GM12874 (cell line): ENCODE results near the gene BPHL.

Experiments
- CTCF ChIP-seq: IDR thresholded peaks from 2 replicates; pipeline ENCODE4 v1.5.1; 2011; ENCODE audit warnings: low read depth, mild to moderate bottlenecking, control low read depth, low read length, moderate library complexity; ENCODE audit not compliant: insufficient read depth

Gene BPHL

DNA sequence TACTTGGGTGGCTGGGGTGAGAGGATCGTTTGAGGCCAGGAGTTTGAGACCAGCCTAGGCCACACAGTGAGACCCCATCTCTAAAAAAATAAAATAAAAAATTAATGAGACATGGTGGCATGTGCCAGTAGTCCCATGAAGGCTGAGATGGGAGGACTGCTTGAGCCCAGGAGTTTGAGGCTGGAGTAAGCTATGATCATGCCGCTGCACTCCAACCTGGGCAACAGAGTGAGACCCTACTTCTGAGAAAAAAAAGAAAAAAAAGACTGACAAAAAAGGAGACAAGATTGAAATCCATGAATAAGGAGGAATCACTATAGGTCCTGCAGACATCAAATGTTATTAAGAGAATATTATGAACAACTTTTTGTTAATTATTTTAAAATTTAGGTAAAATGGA, 23.7 kb upstream of the BPHL start:
- no peak for TF ChIP-seq CTCF

DNA sequence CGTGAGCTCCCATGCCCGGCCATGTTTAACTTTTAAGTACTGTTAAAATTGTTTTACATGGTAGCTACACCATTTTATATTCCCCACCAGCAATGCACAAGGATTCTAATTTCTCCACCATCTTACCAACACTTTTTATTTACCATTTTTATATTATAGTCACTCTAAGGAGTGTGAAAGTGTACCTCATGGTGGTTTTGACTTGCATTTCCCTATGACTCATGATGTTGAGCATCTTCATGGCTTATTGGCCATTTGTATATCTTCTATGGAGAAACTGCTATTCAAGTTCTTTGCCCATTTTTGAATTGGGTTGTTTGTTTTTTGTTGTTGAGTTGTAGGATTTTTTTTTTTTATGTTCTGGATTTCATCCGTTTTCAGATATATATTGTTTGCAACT, 15.6 kb upstream of the BPHL start:
- no peak for TF ChIP-seq CTCF

DNA sequence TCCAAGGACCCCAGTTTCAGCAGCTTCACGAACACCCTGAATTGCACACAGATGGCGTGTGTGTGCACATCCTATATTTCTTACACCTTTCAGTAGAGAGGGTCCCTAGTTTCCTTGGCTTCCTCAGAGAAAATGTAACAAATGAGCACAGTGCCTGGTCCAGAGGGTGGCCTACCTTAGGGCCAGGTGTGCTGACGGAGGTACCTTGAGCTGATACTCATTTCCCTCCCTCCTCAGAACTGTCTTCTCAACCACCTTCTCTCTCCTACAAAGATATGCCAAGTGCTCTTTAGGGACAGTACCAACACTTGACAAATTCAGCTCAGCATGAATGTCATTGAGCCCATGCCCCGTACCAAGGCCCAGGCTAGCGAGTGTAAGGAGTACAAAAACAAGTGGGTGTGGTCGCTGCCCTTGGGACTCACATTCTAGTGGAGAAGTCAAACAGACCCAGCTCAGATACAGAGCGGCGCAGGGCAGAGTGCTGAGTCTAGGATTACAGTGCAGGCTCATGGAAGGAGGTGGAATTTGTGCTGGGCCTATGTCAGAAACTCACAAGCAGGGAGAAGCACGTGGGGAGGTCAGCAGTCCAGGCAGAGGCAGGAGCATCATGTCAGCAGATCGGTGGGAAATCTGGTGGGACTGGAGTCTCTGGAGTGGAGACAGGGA, 9.6 kb upstream of the BPHL start:
- TF ChIP-seq CTCF, result no peak

- TF ChIP-seq CTCF, result no peak
Observed at GRCh38 chr6:3109761-3110160, 8.8 kb upstream of the BPHL start.

- TF ChIP-seq CTCF, result no peak
Observed at GRCh38 chr6:3114377-3114776, 4.1 kb upstream of the BPHL start.

DNA sequence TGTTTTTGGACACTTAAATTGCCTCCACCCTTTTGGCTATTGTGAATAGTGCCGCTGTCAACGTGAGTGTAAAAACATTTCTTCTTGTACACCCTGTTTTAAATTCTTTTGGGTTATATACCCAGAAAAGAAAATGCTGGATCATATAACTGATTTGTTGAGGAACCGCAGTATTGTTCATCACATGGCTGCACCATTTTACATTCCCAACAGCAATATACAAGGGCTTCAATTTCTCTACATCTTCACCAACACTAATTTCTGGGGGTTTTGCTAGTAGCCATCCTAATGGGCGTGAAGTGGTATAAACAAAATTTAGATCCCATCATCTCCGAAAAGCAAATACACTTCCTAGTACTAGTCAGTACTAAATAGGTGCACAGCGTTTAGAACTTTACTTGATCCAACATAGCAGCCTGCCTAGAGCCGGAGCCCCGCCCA, 579 bp upstream of the BPHL start:
- no peak for TF ChIP-seq CTCF

DNA sequence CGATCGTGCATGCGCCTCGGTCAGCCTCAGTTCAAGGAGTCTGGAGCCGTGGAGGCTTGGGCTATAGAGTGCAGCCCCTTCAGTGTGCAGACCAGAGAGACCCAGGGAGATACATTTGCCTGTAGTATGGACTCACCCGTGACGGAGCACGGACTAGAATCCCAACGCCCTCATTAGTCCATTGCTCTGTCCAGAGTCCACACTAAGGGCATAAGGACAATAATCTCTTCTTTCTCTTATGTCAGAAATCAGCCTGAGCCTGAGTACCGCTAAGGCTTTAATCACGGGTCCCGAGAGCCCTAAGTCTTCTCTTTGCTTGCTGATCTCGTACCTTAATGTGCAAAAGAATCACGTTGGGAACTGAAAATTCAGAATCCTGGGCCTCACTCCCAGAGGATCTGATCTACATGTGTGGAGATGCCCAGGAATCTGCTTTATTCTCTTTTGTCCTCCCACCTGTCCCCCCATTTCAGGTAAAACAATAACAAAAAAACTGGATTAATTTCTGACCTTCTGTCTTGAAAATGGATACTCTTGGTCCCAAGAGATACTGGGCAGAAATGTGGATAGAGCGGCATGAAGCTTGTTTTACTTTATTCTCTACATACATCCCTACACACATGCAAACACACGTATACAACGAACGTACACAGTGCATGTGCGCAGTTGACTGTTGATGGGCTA, 671 bp downstream of the BPHL start:
- TF ChIP-seq CTCF, result no peak
